ENCODE results near the gene ZBTB43.
"Not testable (repeated sequence)": the region's sequence is repeated elsewhere in the genome, so short reads cannot be mapped to it uniquely, and the experiment has no call there.

The ZBTB43 gene

GRCh38 chr9:126819482-126819881 lies 14.6 kb downstream of the ZBTB43 start:
- Histone ChIP-seq H3K27me3 (ENCODE audit: control insufficient read depth, insufficient read depth, low read length) (no peaks in the 10 kb centered on the region), H3K36me3 (ENCODE audit: control insufficient read depth, insufficient read depth, low read length) (peaks cover 2% of the 10 kb centered on the region), H3K27ac (ENCODE audit: low read depth, low read length) (no peak overlapping the region), H3K4me1 (ENCODE audit: control insufficient read depth, insufficient read depth, low read length) (no peaks in the 10 kb centered on the region), H3K9ac (ENCODE audit: low read length) (no peak overlapping the region), H3K4me3 (ENCODE audit: low read length) (no peak overlapping the region)

- Histone ChIP-seq H3K4me3 (ENCODE audit: low read length) (no peak overlapping the region), H3K27me3 (ENCODE audit: control insufficient read depth, insufficient read depth, low read length) (no peaks in the 10 kb centered on the region), H3K36me3 (ENCODE audit: control insufficient read depth, insufficient read depth, low read length) (peaks cover 6% of the 10 kb centered on the region), H3K27ac (ENCODE audit: low read depth, low read length) (no peak overlapping the region), H3K9ac (ENCODE audit: low read length) (no peak overlapping the region), H3K4me1 (ENCODE audit: control insufficient read depth, insufficient read depth, low read length) (no peaks in the 10 kb centered on the region)
Observed at GRCh38 chr9:126822278-126822677, 17.4 kb downstream of the ZBTB43 start.

GRCh38 chr9:126822873-126823272 lies 18.0 kb downstream of the ZBTB43 start:
- H3K27me3 ChIP-seq (ENCODE audit: control insufficient read depth, insufficient read depth, low read length): no peaks in the 10 kb centered on the region
- H3K27ac ChIP-seq (ENCODE audit: low read depth, low read length): no peak overlapping the region
- H3K9ac ChIP-seq (ENCODE audit: low read length): no peak overlapping the region
- H3K4me3 ChIP-seq (ENCODE audit: low read length): no peak overlapping the region
- peaks cover 8% of the 10 kb centered on the region for H3K36me3 ChIP-seq (ENCODE audit: control insufficient read depth, insufficient read depth, low read length)
- no peaks in the 10 kb centered on the region for H3K4me1 ChIP-seq (ENCODE audit: control insufficient read depth, insufficient read depth, low read length)

GRCh38 chr9:126824052-126824451 lies 19.2 kb downstream of the ZBTB43 start:
- not testable (repeated sequence) for H3K9ac ChIP-seq (ENCODE audit: low read length); H3K27me3 ChIP-seq (ENCODE audit: control insufficient read depth, insufficient read depth, low read length); H3K4me1 ChIP-seq (ENCODE audit: control insufficient read depth, insufficient read depth, low read length); H3K27ac ChIP-seq (ENCODE audit: low read depth, low read length); H3K36me3 ChIP-seq (ENCODE audit: control insufficient read depth, insufficient read depth, low read length); H3K4me3 ChIP-seq (ENCODE audit: low read length)

- H3K27me3 ChIP-seq (ENCODE audit: control insufficient read depth, insufficient read depth, low read length): no peaks in the 10 kb centered on the region
- H3K27ac ChIP-seq (ENCODE audit: low read depth, low read length): no peak overlapping the region
- H3K4me3 ChIP-seq (ENCODE audit: low read length): no peak overlapping the region
- H3K9ac ChIP-seq (ENCODE audit: low read length): no peak overlapping the region
- H3K36me3 ChIP-seq (ENCODE audit: control insufficient read depth, insufficient read depth, low read length): peaks cover 6% of the 10 kb centered on the region
- no peaks in the 10 kb centered on the region for H3K4me1 ChIP-seq (ENCODE audit: control insufficient read depth, insufficient read depth, low read length)
Observed at GRCh38 chr9:126827227-126827626, 22.4 kb downstream of the ZBTB43 start.

GRCh38 chr9:126829035-126829434 lies 24.2 kb downstream of the ZBTB43 start:
- Histone ChIP-seq H3K27ac (ENCODE audit: low read depth, low read length) (no peak overlapping the region), H3K36me3 (ENCODE audit: control insufficient read depth, insufficient read depth, low read length) (peaks cover 20% of the 10 kb centered on the region), H3K4me3 (ENCODE audit: low read length) (no peak overlapping the region), H3K9ac (ENCODE audit: low read length) (no peak overlapping the region), H3K27me3 (ENCODE audit: control insufficient read depth, insufficient read depth, low read length) (no peaks in the 10 kb centered on the region), H3K4me1 (ENCODE audit: control insufficient read depth, insufficient read depth, low read length) (no peaks in the 10 kb centered on the region)

- Histone ChIP-seq H3K27me3 (ENCODE audit: control insufficient read depth, insufficient read depth, low read length) (no peaks in the 10 kb centered on the region), H3K4me3 (ENCODE audit: low read length) (no peak overlapping the region), H3K9ac (ENCODE audit: low read length) (no peak overlapping the region), H3K27ac (ENCODE audit: low read depth, low read length) (no peak overlapping the region), H3K4me1 (ENCODE audit: control insufficient read depth, insufficient read depth, low read length) (no peaks in the 10 kb centered on the region), H3K36me3 (ENCODE audit: control insufficient read depth, insufficient read depth, low read length) (peaks cover 26% of the 10 kb centered on the region)
Observed at GRCh38 chr9:126830827-126831226, 26.0 kb downstream of the ZBTB43 start.

- Histone ChIP-seq H3K9ac (ENCODE audit: low read length) (no peak overlapping the region), H3K36me3 (ENCODE audit: control insufficient read depth, insufficient read depth, low read length) (peaks cover 21% of the 10 kb centered on the region), H3K27ac (ENCODE audit: low read depth, low read length) (no peak overlapping the region), H3K4me3 (ENCODE audit: low read length) (no peak overlapping the region), H3K27me3 (ENCODE audit: control insufficient read depth, insufficient read depth, low read length) (no peaks in the 10 kb centered on the region), H3K4me1 (ENCODE audit: control insufficient read depth, insufficient read depth, low read length) (no peaks in the 10 kb centered on the region)
Observed at GRCh38 chr9:126832440-126832839, 27.6 kb downstream of the ZBTB43 start.

- Histone ChIP-seq H3K9ac (ENCODE audit: low read length) (no peak overlapping the region), H3K4me1 (ENCODE audit: control insufficient read depth, insufficient read depth, low read length) (no peaks in the 10 kb centered on the region), H3K27ac (ENCODE audit: low read depth, low read length) (no peak overlapping the region), H3K27me3 (ENCODE audit: control insufficient read depth, insufficient read depth, low read length) (no peaks in the 10 kb centered on the region), H3K36me3 (ENCODE audit: control insufficient read depth, insufficient read depth, low read length) (peaks cover 21% of the 10 kb centered on the region), H3K4me3 (ENCODE audit: low read length) (no peak overlapping the region)
Observed at GRCh38 chr9:126833020-126833419, 28.2 kb downstream of the ZBTB43 start.

GRCh38 chr9:126833710-126834345 lies 29.0 kb downstream of the ZBTB43 start:
- H3K4me3 ChIP-seq (ENCODE audit: low read length): no peak overlapping the region
- H3K9ac ChIP-seq (ENCODE audit: low read length): no peak overlapping the region
- peaks cover 25% of the 10 kb centered on the region for H3K36me3 ChIP-seq (ENCODE audit: control insufficient read depth, insufficient read depth, low read length)
- no peaks in the 10 kb centered on the region for H3K27me3 ChIP-seq (ENCODE audit: control insufficient read depth, insufficient read depth, low read length)
- no peaks in the 10 kb centered on the region for H3K4me1 ChIP-seq (ENCODE audit: control insufficient read depth, insufficient read depth, low read length)
- no peak overlapping the region for H3K27ac ChIP-seq (ENCODE audit: low read depth, low read length)

GRCh38 chr9:126834672-126835071 lies 29.8 kb downstream of the ZBTB43 start:
- Histone ChIP-seq H3K4me1 (ENCODE audit: control insufficient read depth, insufficient read depth, low read length) (no peaks in the 10 kb centered on the region), H3K27ac (ENCODE audit: low read depth, low read length) (no peak overlapping the region), H3K36me3 (ENCODE audit: control insufficient read depth, insufficient read depth, low read length) (peaks cover 25% of the 10 kb centered on the region), H3K9ac (ENCODE audit: low read length) (no peak overlapping the region), H3K4me3 (ENCODE audit: low read length) (no peak overlapping the region), H3K27me3 (ENCODE audit: control insufficient read depth, insufficient read depth, low read length) (no peaks in the 10 kb centered on the region)

- Histone ChIP-seq H3K36me3 (ENCODE audit: control insufficient read depth, insufficient read depth, low read length) (peaks cover 25% of the 10 kb centered on the region), H3K4me1 (ENCODE audit: control insufficient read depth, insufficient read depth, low read length) (no peaks in the 10 kb centered on the region), H3K4me3 (ENCODE audit: low read length) (no peak overlapping the region), H3K9ac (ENCODE audit: low read length) (no peak overlapping the region), H3K27me3 (ENCODE audit: control insufficient read depth, insufficient read depth, low read length) (no peaks in the 10 kb centered on the region), H3K27ac (ENCODE audit: low read depth, low read length) (no peak overlapping the region)
Observed at GRCh38 chr9:126836216-126836615, 31.4 kb downstream of the ZBTB43 start.

GRCh38 chr9:126838055-126838811 lies 33.4 kb downstream of the ZBTB43 start:
- H3K27me3 ChIP-seq (ENCODE audit: control insufficient read depth, insufficient read depth, low read length): no peaks in the 10 kb centered on the region
- no peak overlapping the region for H3K9ac ChIP-seq (ENCODE audit: low read length)
- peaks cover 16% of the 10 kb centered on the region for H3K36me3 ChIP-seq (ENCODE audit: control insufficient read depth, insufficient read depth, low read length)
- H3K27ac ChIP-seq (ENCODE audit: low read depth, low read length): no peak overlapping the region
- H3K4me3 ChIP-seq (ENCODE audit: low read length): no peak overlapping the region
- no peaks in the 10 kb centered on the region for H3K4me1 ChIP-seq (ENCODE audit: control insufficient read depth, insufficient read depth, low read length)

Measured in rectal smooth muscle tissue (tissue), 1 donor.